Measurements from ENCODE around the gene LHX2. TPM values are rescaled to one million over a fixed set of nuclear protein-coding genes. Genes with fewer than 3 reads are reported as not detected.
A peak's percentile ranks its signal among the peaks of the same experiment; 100 is the strongest.
"Not testable (repeated sequence)": the region's sequence is repeated elsewhere in the genome, so short reads cannot be mapped to it uniquely, and the experiment has no call there.

LHX2 gene
- total and polyA plus RNA-seq, 8 donors = 0.18 TPM; not detected in 7

GRCh38 chr9:123984802-123985201, 26.8 kb upstream of the LHX2 start:
- no peak overlapping the region for H3K4me3 ChIP-seq
- no peaks in the 10 kb centered on the region for H3K36me3 ChIP-seq
- TF ChIP-seq EP300 (IDR thresholded peaks at IDR 0.05) = no peak
- no peak for TF ChIP-seq POLR2A (IDR thresholded peaks at IDR 0.05)
- TF ChIP-seq CTCF (IDR thresholded peaks at IDR 0.05) = no peak
- no peak for TF ChIP-seq POLR2AphosphoS5 (IDR thresholded peaks at IDR 0.05)
- no peak overlapping the region for H3K27ac ChIP-seq
- no peaks in the 10 kb centered on the region for H3K4me1 ChIP-seq
- peaks cover 0 to 65% (median 0%) of the 10 kb centered on the region in 3 donors for H3K27me3 ChIP-seq
- no peaks in the 10 kb centered on the region for H3K9me3 ChIP-seq
- no peak for DNase-seq
- intact Hi-C loops (cut with DNase I; ENCODE audit: low total_unique reads) = no loop called here
- WGBS, 5 donors = 56 to 88% (median 76%) methylated on average over 3 of the region's 3 CpGs

GRCh38 chr9:123985869-123986268, 25.7 kb upstream of the LHX2 start:
- intact Hi-C loops (cut with DNase I; ENCODE audit: low total_unique reads) = no loop called here
- no peaks in the 10 kb centered on the region for H3K4me1 ChIP-seq
- H3K27me3 ChIP-seq = peaks cover 0 to 64% (median 0%) of the 10 kb centered on the region in 3 donors
- no peaks in the 10 kb centered on the region for H3K9me3 ChIP-seq
- whole genome bisulfite sequencing, 5 donors = 73 to 80% (median 78%) methylated on average over 4 of the region's 4 CpGs
- TF ChIP-seq EP300 (IDR thresholded peaks at IDR 0.05) = no peak
- TF ChIP-seq CTCF (IDR thresholded peaks at IDR 0.05) = no peak
- TF ChIP-seq POLR2A (IDR thresholded peaks at IDR 0.05) = no peak
- no peak for TF ChIP-seq POLR2AphosphoS5 (IDR thresholded peaks at IDR 0.05)
- H3K27ac ChIP-seq = no peak overlapping the region
- H3K36me3 ChIP-seq = no peaks in the 10 kb centered on the region
- no peak overlapping the region for H3K4me3 ChIP-seq
- DNase-seq = no peak

GRCh38 chr9:123990427-123990826, 21.1 kb upstream of the LHX2 start:
- H3K27me3 ChIP-seq = peaks cover 0 to 67% (median 13%) of the 10 kb centered on the region in 3 donors
- no peak overlapping the region for H3K4me3 ChIP-seq
- H3K36me3 ChIP-seq = no peaks in the 10 kb centered on the region
- H3K4me1 ChIP-seq = no peaks in the 10 kb centered on the region
- intact Hi-C loops (cut with DNase I; ENCODE audit: low total_unique reads) = no loop called here
- H3K27ac ChIP-seq = no peak overlapping the region
- TF ChIP-seq CTCF (IDR thresholded peaks at IDR 0.05) (no peak), POLR2AphosphoS5 (IDR thresholded peaks at IDR 0.05) (no peak), POLR2A (IDR thresholded peaks at IDR 0.05) (no peak), EP300 (IDR thresholded peaks at IDR 0.05) (no peak)
- no peaks in the 10 kb centered on the region for H3K9me3 ChIP-seq
- 23 to 40% (median 34%) methylated on average over 5 of the region's 5 CpGs for WGBS, 5 donors
- DNase-seq = no peak

GRCh38 chr9:123992679-123993078, 18.9 kb upstream of the LHX2 start:
- 53 to 90% (median 73%) methylated on average over 8 to 11 of the region's 16 CpGs for WGBS, 5 donors
- intact Hi-C loops (cut with DNase I; ENCODE audit: low total_unique reads); H3K9me3 ChIP-seq; H3K4me3 ChIP-seq; H3K36me3 ChIP-seq; H3K27ac ChIP-seq; DNase-seq: not testable (repeated sequence)
- peaks cover 6 to 14% (median 10%) of the 10 kb centered on the region in 4 donors for H3K4me1 ChIP-seq
- peaks cover 2 to 72% (median 35%) of the 10 kb centered on the region in 3 donors for H3K27me3 ChIP-seq

GRCh38 chr9:123996731-123997421, 14.7 kb upstream of the LHX2 start:
- no peak for TF ChIP-seq CTCF (IDR thresholded peaks at IDR 0.05)
- TF ChIP-seq POLR2A (IDR thresholded peaks at IDR 0.05) = no peak
- Histone ChIP-seq H3K27me3 (peaks cover 30 to 82% (median 74%) of the 10 kb centered on the region in 3 donors), H3K27ac (no peak overlapping the region), H3K9me3 (no peaks in the 10 kb centered on the region), H3K36me3 (no peaks in the 10 kb centered on the region), H3K4me3 (no peak overlapping the region), H3K4me1 (peaks cover 21 to 42% (median 30%) of the 10 kb centered on the region in 4 donors)
- intact Hi-C loops (cut with DNase I; ENCODE audit: low total_unique reads) = no loop called here
- peak; percentile 36 to 63 for DNase-seq
- 4 to 11% (median 8%) methylated on average over 23 of the region's 23 CpGs for WGBS, 5 donors
